Measurements from ENCODE around the gene CCDC196. TPM values are rescaled to one million over a fixed set of nuclear protein-coding genes. Genes with fewer than 3 reads are reported as not detected.

Gene CCDC196, protein sequence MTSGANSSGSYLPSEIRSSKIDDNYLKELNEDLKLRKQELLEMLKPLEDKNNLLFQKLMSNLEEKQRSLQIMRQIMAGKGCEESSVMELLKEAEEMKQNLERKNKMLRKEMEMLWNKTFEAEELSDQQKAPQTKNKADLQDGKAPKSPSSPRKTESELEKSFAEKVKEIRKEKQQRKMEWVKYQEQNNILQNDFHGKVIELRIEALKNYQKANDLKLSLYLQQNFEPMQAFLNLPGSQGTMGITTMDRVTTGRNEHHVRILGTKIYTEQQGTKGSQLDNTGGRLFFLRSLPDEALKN
- not detected in 2 replicates for total RNA-seq (2014; rRNA removed; shearing (Covaris generic))

GRCh38 chr14:66485910-66486421 lies at the start of gene CCDC196:
Gene CCDC196 (plus strand): TSS chr14:66486371. CDS start chr14:66486503, 132 bp downstream.
- Histone ChIP-seq H3K27me3 (ENCODE audit: control insufficient read depth, insufficient read depth, low read length) (no peaks in the 10 kb centered on the region), H3K4me3 (ENCODE audit: insufficient read depth, low read depth, low read length) (no peak within 1 kb of the TSS), H3K36me3 (replicated peaks; ENCODE audit: control insufficient read depth, insufficient read depth, low read length) (no peaks in the 10 kb centered on the region)
- DNase-seq = no peak

DNA sequence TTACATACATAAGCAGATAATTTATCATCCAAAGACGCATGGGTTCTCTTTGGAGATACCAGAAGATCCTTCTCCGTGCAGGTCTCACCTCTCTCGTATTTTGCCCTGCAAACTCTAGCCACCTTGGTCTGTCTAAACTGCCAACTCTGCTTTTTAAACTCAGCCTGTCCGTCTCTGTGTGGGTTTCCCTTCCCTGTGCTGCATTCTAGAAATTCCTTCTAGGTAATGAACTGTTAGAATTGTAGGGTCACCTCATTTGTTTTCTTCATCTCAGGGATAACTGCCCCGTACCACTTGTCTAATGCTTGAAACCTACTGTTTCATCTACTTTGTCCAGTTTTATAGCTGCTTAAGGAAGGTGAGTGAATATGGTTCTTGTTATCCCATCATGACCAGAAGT lies 45.4 kb upstream of the CCDC196 start:
- H3K36me3 ChIP-seq (replicated peaks; ENCODE audit: control insufficient read depth, insufficient read depth, low read length) = no peaks in the 10 kb centered on the region
- no peak for DNase-seq
- H3K27me3 ChIP-seq (ENCODE audit: control insufficient read depth, insufficient read depth, low read length) = no peaks in the 10 kb centered on the region
- no peak overlapping the region for H3K4me3 ChIP-seq (ENCODE audit: insufficient read depth, low read depth, low read length)

- Histone ChIP-seq H3K27me3 (ENCODE audit: control insufficient read depth, insufficient read depth, low read length) (no peaks in the 10 kb centered on the region), H3K4me3 (ENCODE audit: insufficient read depth, low read depth, low read length) (no peak overlapping the region), H3K36me3 (replicated peaks; ENCODE audit: control insufficient read depth, insufficient read depth, low read length) (no peaks in the 10 kb centered on the region)
- no peak for DNase-seq
Observed at GRCh38 chr14:66442953-66443571, 43.1 kb upstream of the CCDC196 start.

DNA sequence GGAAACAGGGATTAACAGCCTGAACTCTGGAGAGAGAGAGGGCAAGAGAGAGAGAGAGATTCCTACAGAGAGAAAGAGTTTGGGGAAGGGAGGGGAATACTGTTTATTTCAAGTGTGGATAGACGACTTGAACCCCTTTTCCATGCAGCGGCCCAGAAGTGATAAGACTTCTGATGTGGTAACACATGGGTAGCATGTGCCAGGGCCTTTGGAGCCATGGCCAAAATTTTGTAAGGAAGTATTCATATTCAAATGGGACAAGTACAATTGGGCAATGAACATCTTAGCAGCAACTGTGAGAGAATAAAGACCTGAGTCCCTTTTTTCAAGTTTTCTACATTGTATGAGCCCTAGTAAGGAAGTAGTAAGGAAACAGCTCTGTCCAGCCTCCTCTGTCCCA lies 42.4 kb upstream of the CCDC196 start:
- no peaks in the 10 kb centered on the region for H3K36me3 ChIP-seq (replicated peaks; ENCODE audit: control insufficient read depth, insufficient read depth, low read length)
- no peaks in the 10 kb centered on the region for H3K27me3 ChIP-seq (ENCODE audit: control insufficient read depth, insufficient read depth, low read length)
- DNase-seq = no peak
- H3K4me3 ChIP-seq (ENCODE audit: insufficient read depth, low read depth, low read length) = no peak overlapping the region

DNA sequence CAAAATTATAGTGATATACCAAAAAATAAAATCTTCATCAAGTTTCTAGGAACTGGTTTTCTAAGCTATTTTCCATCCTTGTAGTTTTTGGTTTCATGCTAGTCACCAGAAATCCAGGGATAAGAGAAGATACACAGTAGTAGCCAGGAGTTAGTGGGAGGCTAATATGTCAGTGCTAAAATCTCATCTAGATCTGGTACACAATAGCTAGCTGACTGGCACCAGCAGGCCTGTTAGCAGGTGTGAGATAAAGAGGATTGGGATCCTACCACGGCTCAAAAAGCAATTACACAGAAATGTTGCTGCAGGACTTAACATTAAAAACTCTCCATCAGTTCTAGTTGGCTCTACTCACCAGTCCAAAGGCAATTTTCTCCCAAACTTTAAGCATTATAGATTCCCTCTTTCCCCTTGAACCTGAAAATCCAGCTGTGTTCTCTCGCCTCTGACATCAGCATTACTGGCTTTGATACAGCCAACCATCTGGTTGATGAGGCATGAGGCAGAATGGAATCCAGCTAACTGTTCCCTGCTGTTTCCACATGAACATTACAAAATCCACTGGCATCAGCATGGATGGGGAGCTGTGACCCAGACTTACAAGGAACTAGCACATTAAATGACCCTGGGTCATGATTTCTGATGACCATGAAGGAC lies 41.8 kb upstream of the CCDC196 start:
- Histone ChIP-seq H3K4me3 (ENCODE audit: insufficient read depth, low read depth, low read length) (no peak overlapping the region), H3K36me3 (replicated peaks; ENCODE audit: control insufficient read depth, insufficient read depth, low read length) (no peaks in the 10 kb centered on the region), H3K27me3 (ENCODE audit: control insufficient read depth, insufficient read depth, low read length) (no peaks in the 10 kb centered on the region)
- DNase-seq = no peak

DNA sequence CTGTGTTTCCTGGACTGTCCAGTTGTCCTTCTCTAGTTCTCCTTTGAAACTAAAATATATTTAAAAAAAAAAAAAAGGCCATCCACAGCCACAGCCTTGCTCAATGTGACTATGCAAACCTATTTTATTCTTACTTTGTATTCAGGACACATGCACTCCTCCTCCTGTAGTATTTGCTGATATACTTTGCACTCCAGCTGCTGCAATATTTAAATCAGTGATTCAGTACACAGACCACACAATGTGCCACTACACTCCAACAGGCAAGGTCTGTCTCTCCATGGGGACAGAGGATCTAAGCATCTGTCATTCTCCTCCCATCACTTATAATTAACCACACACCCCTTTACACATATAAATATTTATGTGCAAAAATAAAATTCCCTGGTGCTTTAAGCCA lies 40.2 kb upstream of the CCDC196 start:
- Histone ChIP-seq H3K27me3 (ENCODE audit: control insufficient read depth, insufficient read depth, low read length) (no peaks in the 10 kb centered on the region), H3K36me3 (replicated peaks; ENCODE audit: control insufficient read depth, insufficient read depth, low read length) (no peaks in the 10 kb centered on the region), H3K4me3 (ENCODE audit: insufficient read depth, low read depth, low read length) (no peak overlapping the region)
- no peak for DNase-seq

- no peaks in the 10 kb centered on the region for H3K36me3 ChIP-seq (replicated peaks; ENCODE audit: control insufficient read depth, insufficient read depth, low read length)
- no peak overlapping the region for H3K4me3 ChIP-seq (ENCODE audit: insufficient read depth, low read depth, low read length)
- DNase-seq = no peak
- no peaks in the 10 kb centered on the region for H3K27me3 ChIP-seq (ENCODE audit: control insufficient read depth, insufficient read depth, low read length)
Observed at GRCh38 chr14:66453469-66453868, 32.7 kb upstream of the CCDC196 start.

GRCh38 chr14:66459603-66460002 lies 26.6 kb upstream of the CCDC196 start:
- DNase-seq = no peak
- H3K27me3 ChIP-seq (ENCODE audit: control insufficient read depth, insufficient read depth, low read length) = no peaks in the 10 kb centered on the region
- no peaks in the 10 kb centered on the region for H3K36me3 ChIP-seq (replicated peaks; ENCODE audit: control insufficient read depth, insufficient read depth, low read length)
- no peak overlapping the region for H3K4me3 ChIP-seq (ENCODE audit: insufficient read depth, low read depth, low read length)

DNA sequence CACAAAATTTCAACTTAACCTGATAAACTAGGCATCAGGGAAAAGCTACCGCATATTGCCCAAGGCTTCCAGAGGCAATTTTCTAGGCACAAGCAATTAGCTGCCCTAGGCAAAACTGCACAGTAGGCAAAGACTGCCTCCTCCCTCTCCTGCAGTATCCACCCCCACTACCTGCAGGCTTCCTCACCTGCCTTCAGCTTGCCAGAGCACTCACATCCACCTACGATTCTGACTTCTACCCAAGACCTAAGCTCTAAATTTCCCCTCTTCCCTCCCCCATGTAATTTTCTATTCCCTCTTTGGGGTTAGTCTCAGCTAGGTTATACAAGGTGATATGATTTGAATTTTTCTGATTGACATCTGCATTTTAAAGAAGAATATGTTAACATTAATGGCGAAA lies 21.9 kb upstream of the CCDC196 start:
- DNase-seq = no peak
- Histone ChIP-seq H3K27me3 (ENCODE audit: control insufficient read depth, insufficient read depth, low read length) (no peaks in the 10 kb centered on the region), H3K4me3 (ENCODE audit: insufficient read depth, low read depth, low read length) (no peak overlapping the region), H3K36me3 (replicated peaks; ENCODE audit: control insufficient read depth, insufficient read depth, low read length) (no peaks in the 10 kb centered on the region)

DNA sequence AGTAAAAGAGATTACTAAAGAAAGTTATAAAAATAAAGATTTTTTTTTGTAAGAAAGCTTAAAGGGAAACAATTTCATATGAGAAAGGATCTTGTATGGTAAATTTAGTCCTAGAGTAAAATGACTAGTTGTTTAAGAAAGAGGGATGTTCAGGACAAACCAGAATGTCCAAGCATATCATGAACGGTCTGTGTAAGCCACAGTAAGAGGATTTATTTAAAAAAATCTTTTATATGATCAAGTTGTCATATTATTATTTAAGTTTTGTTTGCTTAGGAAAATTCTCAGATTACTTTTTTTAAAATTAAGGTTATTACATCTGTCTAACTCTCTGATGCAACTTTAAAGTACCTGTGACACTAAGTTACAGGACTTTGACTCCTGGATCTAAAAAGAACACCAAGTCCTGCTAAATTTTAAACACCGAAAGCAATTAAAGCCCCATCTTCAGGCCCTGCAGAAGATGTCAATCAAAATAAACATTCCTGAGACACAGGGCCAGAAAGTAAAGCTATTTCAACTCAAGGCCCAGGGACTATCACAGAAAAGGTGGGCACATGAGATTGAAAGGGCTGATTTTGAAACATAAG lies 17.3 kb upstream of the CCDC196 start:
- no peaks in the 10 kb centered on the region for H3K27me3 ChIP-seq (ENCODE audit: control insufficient read depth, insufficient read depth, low read length)

DNA sequence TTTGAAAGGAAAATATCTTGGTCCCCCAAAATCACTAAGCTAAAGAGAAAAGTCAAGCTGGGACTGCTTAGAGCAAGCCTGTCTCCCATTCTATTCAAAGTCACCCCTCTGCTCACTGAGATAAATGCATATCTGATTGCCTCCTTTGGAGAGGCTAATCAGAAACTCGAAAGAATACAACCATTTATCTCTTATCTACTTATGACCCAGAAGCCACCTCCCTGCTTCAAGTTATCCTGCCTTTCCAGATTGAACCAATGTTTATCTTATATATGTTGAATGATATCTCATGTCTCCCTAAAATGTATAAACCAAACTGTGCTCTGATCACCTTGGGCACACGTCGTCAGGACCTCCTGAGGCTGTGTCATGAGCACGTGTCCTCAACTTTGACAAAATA lies 14.6 kb upstream of the CCDC196 start:
- Histone ChIP-seq H3K36me3 (replicated peaks; ENCODE audit: control insufficient read depth, insufficient read depth, low read length) (no peaks in the 10 kb centered on the region), H3K4me3 (ENCODE audit: insufficient read depth, low read depth, low read length) (no peak overlapping the region), H3K27me3 (ENCODE audit: control insufficient read depth, insufficient read depth, low read length) (no peaks in the 10 kb centered on the region)
- DNase-seq = no peak

More for the DNA sequence above, 17.3 kb upstream of the CCDC196 start:
- DNase-seq = no peak
- Histone ChIP-seq H3K36me3 (replicated peaks; ENCODE audit: control insufficient read depth, insufficient read depth, low read length) (no peaks in the 10 kb centered on the region), H3K4me3 (ENCODE audit: insufficient read depth, low read depth, low read length) (no peak overlapping the region)

DNA sequence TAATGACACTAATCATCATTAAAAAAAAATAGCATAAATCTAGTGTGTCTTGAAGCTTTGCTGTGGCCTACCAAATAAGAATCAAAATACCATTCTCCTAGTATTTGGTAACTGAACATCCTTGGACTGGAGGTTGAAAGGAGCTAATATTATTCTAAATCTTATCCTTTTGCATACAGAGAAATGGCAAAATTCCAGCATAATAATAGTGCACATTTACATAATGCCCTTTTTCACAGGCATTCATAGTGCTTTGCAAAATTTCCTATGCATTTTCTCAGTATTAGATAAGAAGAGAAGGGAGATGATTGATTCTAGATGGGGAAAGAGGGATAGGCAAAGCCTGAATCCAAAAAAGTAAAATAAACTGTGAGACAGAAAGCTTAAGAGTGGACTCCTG lies 13.9 kb upstream of the CCDC196 start:
- Histone ChIP-seq H3K4me3 (ENCODE audit: insufficient read depth, low read depth, low read length) (no peak overlapping the region), H3K36me3 (replicated peaks; ENCODE audit: control insufficient read depth, insufficient read depth, low read length) (no peaks in the 10 kb centered on the region), H3K27me3 (ENCODE audit: control insufficient read depth, insufficient read depth, low read length) (no peaks in the 10 kb centered on the region)
- no peak for DNase-seq

DNA sequence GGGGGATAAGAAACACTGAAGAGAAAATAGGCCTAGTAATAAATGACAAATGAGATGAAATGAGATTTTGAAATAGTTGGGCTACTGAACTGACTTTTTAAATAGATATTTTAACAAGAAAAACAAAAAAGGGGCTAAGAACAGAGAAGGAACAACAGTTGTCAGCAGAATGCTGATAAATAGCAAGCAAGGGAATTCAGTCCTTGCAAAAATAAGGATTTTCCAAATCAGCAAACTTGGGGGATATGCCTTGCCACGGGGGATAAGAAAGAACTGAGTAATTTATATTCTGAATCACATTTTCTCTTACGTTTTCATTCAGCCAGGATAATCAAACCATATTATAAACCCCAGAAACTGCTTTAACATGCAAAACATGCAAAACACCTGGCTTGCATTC lies 12.9 kb upstream of the CCDC196 start:
- DNase-seq = no peak
- Histone ChIP-seq H3K4me3 (ENCODE audit: insufficient read depth, low read depth, low read length) (no peak overlapping the region), H3K27me3 (ENCODE audit: control insufficient read depth, insufficient read depth, low read length) (no peaks in the 10 kb centered on the region), H3K36me3 (replicated peaks; ENCODE audit: control insufficient read depth, insufficient read depth, low read length) (no peaks in the 10 kb centered on the region)

DNA sequence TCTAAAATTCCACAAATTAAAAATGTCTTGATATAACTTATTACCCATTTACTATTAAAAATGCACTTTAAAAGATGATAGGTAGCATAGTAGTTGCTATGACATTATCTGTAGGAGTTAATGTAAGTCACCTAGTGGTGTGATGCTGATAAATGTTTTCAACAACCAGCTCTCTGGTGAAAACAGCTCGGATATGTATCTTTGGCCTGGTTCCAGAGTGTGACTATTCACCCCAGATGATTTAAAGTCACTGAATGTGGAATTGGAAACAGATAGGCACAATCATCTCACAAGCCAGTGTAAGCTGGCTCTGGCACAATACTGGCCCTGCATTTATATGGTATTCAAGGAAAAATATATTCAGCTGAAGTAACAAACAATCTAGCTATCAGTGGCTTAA lies 9.2 kb upstream of the CCDC196 start:
- no peaks in the 10 kb centered on the region for H3K27me3 ChIP-seq (ENCODE audit: control insufficient read depth, insufficient read depth, low read length)
- DNase-seq = no peak
- no peaks in the 10 kb centered on the region for H3K36me3 ChIP-seq (replicated peaks; ENCODE audit: control insufficient read depth, insufficient read depth, low read length)
- no peak overlapping the region for H3K4me3 ChIP-seq (ENCODE audit: insufficient read depth, low read depth, low read length)

- no peak for DNase-seq
- Histone ChIP-seq H3K4me3 (ENCODE audit: insufficient read depth, low read depth, low read length) (no peak overlapping the region), H3K27me3 (ENCODE audit: control insufficient read depth, insufficient read depth, low read length) (no peaks in the 10 kb centered on the region), H3K36me3 (replicated peaks; ENCODE audit: control insufficient read depth, insufficient read depth, low read length) (no peaks in the 10 kb centered on the region)
Observed at GRCh38 chr14:66477567-66477966, 8.6 kb upstream of the CCDC196 start.

Data from H7 (cell line).